K562 (cell line): ENCODE data around the gene TXNL4A. TPM values are rescaled to one million over a fixed set of nuclear protein-coding genes. Genes with fewer than 3 reads are reported as not detected.

ENCODE experiments used
- ATAC-seq: fragments of 200-7000 bp; cut with Tn5 transposase; 3 replicates; pipeline ENCODE4 v1.9.1; 2020; ENCODE audit warnings: moderate library complexity
- BruUV-seq: library from RNA; stranded (reverse); fragments of 400-500 nt; replicated peaks from 2 replicates; lab custom pipeline; 2021; lab: Mats Ljungman, UMichigan
- CTCF ChIA-PET: fragments of 300-600 bp; formaldehyde crosslinking; extraction: SDS; loops from one replicate; lab custom pipeline; 2021; ENCODE audit warnings: low intra/inter-chr PET ratio; lab: Yijun Ruan, JAX
- POLR2A ChIA-PET: fragments of 300-600, 350-650 bp; sonication (Branson Sonifier 250); formaldehyde crosslinking; extraction: SDS; loops from one replicate; lab custom pipeline; 2021; ENCODE audit warnings: antibody characterized with exemption, inconsistent platforms; lab: Yijun Ruan, JAX
- DNase-seq, 4 experiments: peaks; one replicate each; pipeline versions ENCODE4 v3.0.0 to v3.0.0-alpha.2; 2011 to 2018; ENCODE audit warnings: low spot score in 3 of 4, mixed read lengths in 3 of 4; ENCODE audit errors: extremely low read depth in 1 of 4
- FAIRE-seq: peaks from 2 replicates; lab custom pipeline; 2011; peaks lifted over from hg19 to GRCh38; lab: Jason Lieb, UNC
- H2AFZ ChIP-seq: 2 replicates; pipeline ENCODE4 v1.6.0; 2011; ENCODE audit warnings: low read depth, low read length, control low read depth, inconsistent platforms
- H3K27ac ChIP-seq: fragments of 200-600 bp; 3 replicates; pipeline ENCODE4 v1.8.0; 2011; ENCODE audit warnings: low read depth, mild to moderate bottlenecking, control low read depth, inconsistent platforms, low read length, moderate library complexity, mixed read lengths; ENCODE audit errors: extremely low read depth
- H3K27me3 ChIP-seq, 2 experiments: fragments of 300-600 bp in 1 of 2; 2 replicates in 1 of 2; 3 replicates in 1 of 2; pipeline versions ENCODE4 v1.6.0 to v1.8.0; 2011; ENCODE audit warnings: inconsistent platforms in 2 of 2, low read length in 2 of 2, mild to moderate bottlenecking in 1 of 2, mixed read lengths in 1 of 2, moderate library complexity in 1 of 2; ENCODE audit not compliant: control insufficient read depth in 2 of 2, insufficient read depth in 2 of 2
- H3K36me3 ChIP-seq: fragments of 300-600 bp; 3 replicates; pipeline ENCODE4 v1.8.0; 2011; ENCODE audit warnings: mild to moderate bottlenecking, low read length, inconsistent platforms; ENCODE audit not compliant: control insufficient read depth, insufficient read depth
- H3K4me1 ChIP-seq, 2 experiments: fragments of 200-600 bp in 1 of 2; replicated peaks in 1 of 2; 2 replicates in 1 of 2; 3 replicates in 1 of 2; pipeline versions ENCODE4 v1.5.1 to v1.8.0; 2011; ENCODE audit warnings: inconsistent platforms in 2 of 2, low read length in 2 of 2, mild to moderate bottlenecking in 1 of 2, mixed read lengths in 1 of 2, moderate library complexity in 1 of 2; ENCODE audit not compliant: control insufficient read depth in 2 of 2, insufficient read depth in 2 of 2
- H3K4me2 ChIP-seq: 2 replicates; pipeline ENCODE4 v1.6.1; 2011; ENCODE audit warnings: low read length, control low read depth, inconsistent platforms, mixed read lengths; ENCODE audit not compliant: insufficient read depth
- H3K4me3 ChIP-seq: fragments of 200-600 bp; sonication (generic), shearing (Covaris generic); 2 replicates; pipeline ENCODE4 v1.5.1; 2016; ENCODE audit warnings: control low read depth, inconsistent platforms
- H3K79me2 ChIP-seq: fragments of 200-600 bp; 3 replicates; pipeline ENCODE4 v1.8.0; 2011; ENCODE audit warnings: low read length, inconsistent platforms; ENCODE audit not compliant: control insufficient read depth, insufficient read depth
- H3K9ac ChIP-seq, 2 experiments: 2 replicates each; pipeline versions ENCODE4 v1.6.0 to v1.6.1; 2011; ENCODE audit warnings: low read depth in 2 of 2, low read length in 2 of 2, control low read depth in 1 of 2, inconsistent platforms in 1 of 2, mild to moderate bottlenecking in 1 of 2, mixed read lengths in 1 of 2; ENCODE audit not compliant: insufficient read depth in 1 of 2
- H3K9me1 ChIP-seq: one replicate; pipeline ENCODE4 v1.6.0; 2011; ENCODE audit warnings: inconsistent platforms, mild to moderate bottlenecking, low read length, moderate library complexity; ENCODE audit not compliant: control insufficient read depth, insufficient read depth
- H3K9me3 ChIP-seq: replicated peaks from 2 replicates; pipeline ENCODE4 v1.5.1; 2011; ENCODE audit warnings: low read depth, low read length, inconsistent platforms; ENCODE audit not compliant: control insufficient read depth, insufficient read depth
- H4K20me1 ChIP-seq: replicated peaks from 2 replicates; pipeline ENCODE4 v1.6.1; 2011; ENCODE audit warnings: low read length, inconsistent platforms, mixed read lengths; ENCODE audit not compliant: control insufficient read depth, insufficient read depth
- NFE2 ChIP-seq: IDR thresholded peaks from 2 replicates; pipeline ENCODE4 v1.6.1; 2014; ENCODE audit warnings: antibody characterized with exemption, low read depth
- PATZ1 ChIP-seq: fragments of 250-450 bp; sonication (Bioruptor Pico); IDR thresholded peaks from 2 replicates; pipeline ENCODE4 v1.5.0; 2020; ENCODE audit warnings: mild to moderate bottlenecking, borderline replicate concordance
- TFE3 ChIP-seq: fragments of 450-650 bp; formaldehyde crosslinking; IDR thresholded peaks from 2 replicates; pipeline ENCODE4 v1.4.0; 2020; ENCODE audit warnings: mild to moderate bottlenecking, mixed read lengths
- ZNF830 ChIP-seq: fragments of 250-450 bp; sonication (Bioruptor Pico); IDR thresholded peaks from 2 replicates; pipeline ENCODE4 v1.5.0; 2021; ENCODE audit warnings: mild to moderate bottlenecking
- WGBS: fragments of 100-300 bp; shearing (Covaris generic); methylation state at CpG from one replicate; pipeline ENCODE4 v1.1.6; 2016; ENCODE audit warnings: low coverage, mixed read lengths; ENCODE audit not compliant: insufficient coverage; ENCODE audit errors: missing lambda C conversion rate; 5-methylcytosine and 5-hydroxymethylcytosine counted together
- in situ Hi-C: fragments of 300-500 bp; cut with MboI; formaldehyde crosslinking; loops from 4 replicates; pipeline ENCODE4 v1.15.0; 2018; ENCODE audit warnings: inconsistent platforms, mixed read lengths
- intact Hi-C: fragments of 100-400 bp; cut with micrococcal nuclease; formaldehyde crosslinking; loops from 2 replicates; pipeline ENCODE4 v1.14.2; 2022
- polyA plus RNA-seq, 8 experiments: library from polyadenylated mRNA; depleted of rRNA in 4 of 8; stranded (reverse) in 5 of 8; unstranded in 3 of 8; fragments of >200 nt; fragmentation: Nextera tagmentation in 2 of 8; fragmentation: Illumina TruSeq in 1 of 8; extraction: Ambion mirVana in 2 of 8; extraction: Trizol in 1 of 8; gene quantifications; 2 replicates each; pipeline versions ENCODE4 v1.2.1 to v1.2.3, GENCODE V29; 2011 to 2014; ENCODE audit warnings: inconsistent platforms in 1 of 8, missing spikeins in 1 of 8
- total RNA-seq, 7 experiments: library from RNA; depleted of rRNA in 6 of 7; stranded (reverse); fragments of >200 nt in 6 of 7; fragmentation: Illumina TruSeq in 2 of 7; extraction: Trizol in 2 of 7; gene quantifications; 2 replicates each; pipeline versions ENCODE4 v1.2.1 to v1.2.3, GENCODE V29; 2011 to 2021; ENCODE audit warnings: low replicate concordance in 1 of 7

The TXNL4A gene
- total and polyA plus RNA-seq, 9 of the 15 experiments (the other 6 are each of a cell fraction or from before 2014, with no cell fraction given) = 27.0 to 132 (median 87.5) TPM

- DNase-seq = no peak
- no peaks in the 10 kb centered on the region for H4K20me1 ChIP-seq
- ATAC-seq = no peak
- no peaks in the 10 kb centered on the region for H3K27me3 ChIP-seq
- TF ChIP-seq NFE2 = no peak
- no peak for TF ChIP-seq ZNF830
- TF ChIP-seq PATZ1 (CRISPR knock-in tag) = no peak
- peak; percentile 35; the same call in 1 of the 2 replicates for TF ChIP-seq TFE3 (CRISPR knock-in tag)
- no peak overlapping the region for H3K4me2 ChIP-seq
- H3K9ac ChIP-seq = no peak overlapping the region
- in situ Hi-C loops (no loop called here), intact Hi-C loops (no loop called here)
- 44% methylated on average over 2 of the region's 2 CpGs for WGBS
- CTCF ChIA-PET = no interaction called here
- H3K36me3 ChIP-seq = no peaks in the 10 kb centered on the region
- H3K4me3 ChIP-seq = no peak overlapping the region
- POLR2A ChIA-PET = no interaction called here
- H2AFZ ChIP-seq = no peak overlapping the region
- H3K79me2 ChIP-seq = no peaks in the 10 kb centered on the region
- FAIRE-seq = no peak
- BruUV-seq = no TSS peak
- no peaks in the 10 kb centered on the region for H3K9me1 ChIP-seq
- peaks cover 9 to 20% of the 10 kb centered on the region in 2 experiments; a peak in 4 of 5 replicates for H3K4me1 ChIP-seq
- no peaks in the 10 kb centered on the region for H3K9me3 ChIP-seq
- H3K27ac ChIP-seq = no peak overlapping the region
Measured at GRCh38 chr18:79956276-79956675, 32.1 kb downstream of the TXNL4A start.
